HG03064 (cell line): Measurements from ENCODE around the gene ANKRD16.
A peak's percentile ranks its signal among the peaks of the same experiment; 100 is the strongest.

Experiments
- ATAC-seq: cut with Tn5 transposase; IDR thresholded peaks from one replicate; pipeline ENCODE4 v1.9.1; 2021; ENCODE audit warnings: low read depth; ENCODE audit not compliant: unreplicated experiment

ANKRD16 gene

DNA sequence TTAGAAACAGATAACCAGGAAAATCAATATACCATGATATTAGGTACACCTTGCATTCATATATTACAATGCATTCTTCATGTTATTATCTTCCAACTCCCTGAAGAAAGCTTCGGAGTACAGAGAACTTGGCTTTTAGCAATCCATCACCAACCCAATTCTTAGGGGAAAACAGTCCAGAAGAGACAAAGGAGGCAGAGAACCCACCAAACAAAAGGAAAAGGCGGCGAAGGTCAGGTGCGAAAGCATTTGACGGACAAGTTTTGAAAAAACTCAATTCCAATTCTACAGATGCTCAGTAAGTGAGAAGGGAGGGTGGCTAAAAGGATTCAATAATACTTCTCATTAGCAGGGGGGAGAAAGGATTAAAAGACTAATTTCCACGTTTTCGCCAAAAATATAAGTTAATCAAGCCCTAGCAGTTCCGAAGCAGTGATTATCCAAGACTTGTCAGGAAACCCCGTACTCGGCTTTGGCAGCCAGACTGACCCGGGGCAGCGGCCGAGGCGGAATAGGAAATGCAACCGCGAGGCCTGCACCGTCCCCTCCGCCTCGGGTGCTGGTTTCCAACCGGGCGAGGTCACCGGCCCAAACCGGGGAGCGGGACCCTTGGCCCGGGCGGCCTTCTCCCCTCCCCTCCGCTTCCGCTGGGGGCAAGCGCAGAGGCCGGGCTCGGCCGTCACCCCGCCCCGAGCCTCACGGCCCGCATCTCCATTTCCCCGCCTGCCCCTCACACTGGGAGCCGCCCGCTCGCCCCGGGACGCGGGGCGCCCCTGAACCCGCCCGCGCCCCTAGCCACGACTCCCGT, 77.2 kb downstream of the ANKRD16 start:
- ATAC-seq = peak; percentile 25
